GM21723 (cell line): ENCODE results near the gene IFT52.
A peak's percentile ranks its signal among the peaks of the same experiment; 100 is the strongest.
"Not testable (repeated sequence)": the region's sequence is repeated elsewhere in the genome, so short reads cannot be mapped to it uniquely, and the experiment has no call there.

ENCODE experiments used
- ATAC-seq: cut with Tn5 transposase; IDR thresholded peaks from one replicate; pipeline ENCODE4 v1.9.1; 2021; ENCODE audit warnings: mild to moderate bottlenecking, moderate library complexity; ENCODE audit not compliant: unreplicated experiment

The IFT52 gene

DNA sequence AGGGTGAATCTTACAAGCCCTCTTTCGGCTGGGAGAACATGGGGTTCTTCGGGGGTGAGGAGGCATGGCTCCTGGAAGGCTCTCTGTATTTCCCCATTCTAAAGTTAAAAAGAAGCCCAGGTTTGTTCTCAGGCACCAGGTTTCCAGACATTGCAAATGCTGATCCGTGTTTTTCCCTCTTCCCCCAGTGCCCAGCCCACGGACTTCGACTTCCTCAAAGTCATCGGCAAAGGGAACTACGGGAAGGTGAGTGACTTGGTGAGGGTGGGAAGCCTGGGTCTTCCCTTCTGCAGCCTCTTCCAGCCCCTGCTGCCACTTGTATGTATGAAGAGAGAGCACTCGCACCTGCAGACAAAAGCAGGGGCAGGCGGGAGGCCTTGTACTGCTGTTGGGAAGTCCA, 23.3 kb upstream of the IFT52 start:
- no peak for ATAC-seq

DNA sequence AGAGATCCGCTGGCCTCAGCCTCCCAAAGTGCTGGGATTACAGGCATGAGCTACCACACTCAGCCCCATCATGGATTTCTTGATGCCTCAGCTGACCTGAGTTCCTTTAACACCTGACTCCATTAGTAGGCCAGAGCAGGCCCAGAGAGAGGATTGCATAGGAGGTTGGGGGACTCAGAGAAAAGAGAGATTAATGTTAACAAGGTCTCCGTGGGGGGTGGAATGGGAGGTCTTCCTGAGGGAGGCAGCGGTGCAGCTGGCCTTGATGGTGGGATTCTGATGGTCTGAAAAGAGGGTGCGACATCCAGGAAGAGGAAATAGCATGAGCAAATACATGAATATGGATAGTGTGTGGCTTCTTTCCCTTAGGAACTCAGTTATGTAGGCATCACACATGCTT, 22.0 kb upstream of the IFT52 start:
- ATAC-seq: no peak

DNA sequence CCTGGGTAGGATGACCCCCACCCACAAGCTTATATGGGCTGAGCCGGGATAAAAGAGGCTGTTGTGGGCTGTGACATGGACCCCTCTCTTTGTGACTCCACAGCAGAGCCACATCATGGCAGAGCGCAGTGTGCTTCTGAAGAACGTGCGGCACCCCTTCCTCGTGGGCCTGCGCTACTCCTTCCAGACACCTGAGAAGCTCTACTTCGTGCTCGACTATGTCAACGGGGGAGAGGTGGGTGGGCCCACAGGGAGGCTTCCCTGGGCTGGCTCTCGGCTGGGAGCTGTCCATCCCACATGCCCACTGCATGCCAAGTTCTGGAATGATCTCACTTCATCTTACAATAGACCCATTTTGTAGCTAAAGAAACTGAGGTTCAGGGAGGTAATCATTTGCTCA, 21.5 kb upstream of the IFT52 start:
- no peak for ATAC-seq

DNA sequence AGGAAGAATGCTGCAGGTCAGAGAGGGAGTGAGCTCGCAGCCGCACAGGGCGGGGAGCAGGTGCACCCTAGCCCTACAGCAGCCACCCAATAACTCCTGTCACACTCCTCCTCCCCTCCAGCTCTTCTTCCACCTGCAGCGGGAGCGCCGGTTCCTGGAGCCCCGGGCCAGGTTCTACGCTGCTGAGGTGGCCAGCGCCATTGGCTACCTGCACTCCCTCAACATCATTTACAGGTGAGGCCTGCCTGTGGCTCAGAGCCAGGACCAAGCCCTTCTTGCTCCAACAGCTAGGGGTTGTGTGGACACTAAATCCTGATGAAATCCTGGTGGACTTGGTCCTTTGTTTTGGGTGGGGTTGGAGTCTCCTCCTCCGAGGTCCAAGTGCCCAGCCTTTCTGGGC, 20.2 kb upstream of the IFT52 start:
- no peak for ATAC-seq

DNA sequence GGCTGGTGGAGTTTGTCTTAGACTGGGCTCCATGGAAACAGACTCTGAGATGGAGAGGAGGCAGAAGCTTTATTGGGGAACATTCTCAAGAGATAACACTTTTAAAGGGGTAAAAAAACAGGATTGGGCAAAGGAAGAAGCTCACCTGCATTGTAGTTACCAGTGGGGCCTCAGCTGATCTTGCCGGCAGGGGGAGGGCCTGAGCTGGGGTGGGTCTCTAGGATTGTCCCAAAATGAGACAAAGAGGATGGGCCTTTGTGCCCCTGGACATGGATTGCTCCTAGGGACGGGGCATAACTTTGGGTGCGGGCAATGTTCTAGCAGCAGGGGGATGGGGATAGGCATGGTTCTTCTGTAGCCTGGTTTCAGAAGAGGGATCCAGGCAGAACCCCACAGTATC, 19.4 kb upstream of the IFT52 start:
- ATAC-seq: no peak

GRCh38 chr20:43571771-43572170, 19.0 kb upstream of the IFT52 start:
- no peak for ATAC-seq

- no peak for ATAC-seq
Measured at GRCh38 chr20:43572891-43573290, 17.8 kb upstream of the IFT52 start.

- no peak for ATAC-seq
Measured at GRCh38 chr20:43576108-43576507, 14.6 kb upstream of the IFT52 start.

DNA sequence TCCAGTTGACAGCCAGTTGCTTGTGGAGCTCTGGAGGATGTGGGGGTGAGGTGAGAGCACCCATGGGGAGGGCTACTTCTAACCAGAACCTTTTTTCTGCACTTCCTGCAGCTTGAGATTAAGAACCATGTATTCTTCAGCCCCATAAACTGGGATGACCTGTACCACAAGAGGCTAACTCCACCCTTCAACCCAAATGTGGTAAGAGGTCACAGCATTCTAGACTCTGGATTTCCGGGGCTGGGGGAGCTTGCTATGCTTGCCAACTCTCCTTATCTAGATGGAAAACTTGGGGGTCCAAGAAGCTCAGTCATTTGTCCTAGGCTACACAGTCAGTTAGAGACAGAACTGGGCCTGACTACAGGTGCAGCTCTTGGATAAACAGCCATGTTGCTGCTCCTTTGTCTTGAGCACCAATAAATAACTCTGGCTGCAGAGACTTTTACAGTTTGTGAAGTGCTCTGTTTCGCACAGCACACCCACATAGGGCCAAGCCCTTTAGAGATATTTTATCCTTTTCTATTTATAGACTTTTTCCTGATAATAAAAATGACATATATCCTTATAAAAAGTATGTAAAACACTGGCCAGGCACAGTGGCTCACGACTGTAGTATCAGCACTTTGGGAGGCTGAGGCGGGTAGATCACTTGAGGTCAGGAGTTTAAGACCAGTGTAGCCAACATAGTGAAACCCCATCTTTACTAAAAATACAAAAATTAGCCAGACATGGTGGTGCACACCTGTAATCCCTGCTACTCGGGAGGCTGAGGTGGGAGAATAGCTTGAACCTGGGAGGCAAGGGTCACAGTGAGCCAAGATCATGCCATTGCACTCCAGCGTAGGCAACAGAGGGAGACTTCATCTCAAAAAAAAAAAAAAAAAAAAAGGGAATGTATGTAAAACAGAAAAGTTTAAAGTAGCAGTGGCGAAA, 10.6 kb upstream of the IFT52 start:
- no peak for ATAC-seq

DNA sequence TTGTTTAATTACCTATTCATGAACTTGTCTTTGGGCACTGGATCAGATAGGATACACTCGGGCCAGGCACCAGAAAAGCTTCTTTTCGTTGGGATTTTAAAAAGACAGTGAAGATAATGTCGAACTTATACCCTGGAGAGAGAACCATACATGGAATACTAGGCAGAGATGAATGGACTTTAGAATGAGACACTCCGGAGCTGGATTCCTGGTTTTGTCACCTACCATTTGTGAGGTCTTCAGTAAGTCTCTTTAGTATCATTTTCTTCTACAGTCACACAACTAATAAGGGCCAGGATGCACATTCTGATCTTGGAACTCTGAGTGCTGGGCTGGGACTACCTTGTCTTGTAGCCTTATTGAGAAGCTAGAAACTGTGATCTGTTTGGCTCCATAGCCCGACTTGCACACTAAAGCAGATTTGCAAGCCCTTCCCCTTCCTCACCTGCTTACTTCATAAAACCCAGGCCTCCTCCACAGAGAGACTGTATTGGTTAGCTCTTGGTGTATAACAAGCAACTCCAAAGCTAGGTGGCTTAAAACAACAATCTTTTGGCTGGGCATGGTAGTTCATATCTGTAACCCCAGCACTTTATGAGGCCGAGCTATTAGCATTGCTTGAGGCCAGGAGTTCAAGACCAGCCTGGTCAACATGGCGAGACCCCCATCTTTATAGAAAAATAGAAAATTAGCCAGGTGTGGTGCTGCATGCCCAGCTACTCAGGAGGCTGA, 7.4 kb upstream of the IFT52 start:
- no peak for ATAC-seq

GRCh38 chr20:43583982-43584432, 6.7 kb upstream of the IFT52 start:
- ATAC-seq: no peak

DNA sequence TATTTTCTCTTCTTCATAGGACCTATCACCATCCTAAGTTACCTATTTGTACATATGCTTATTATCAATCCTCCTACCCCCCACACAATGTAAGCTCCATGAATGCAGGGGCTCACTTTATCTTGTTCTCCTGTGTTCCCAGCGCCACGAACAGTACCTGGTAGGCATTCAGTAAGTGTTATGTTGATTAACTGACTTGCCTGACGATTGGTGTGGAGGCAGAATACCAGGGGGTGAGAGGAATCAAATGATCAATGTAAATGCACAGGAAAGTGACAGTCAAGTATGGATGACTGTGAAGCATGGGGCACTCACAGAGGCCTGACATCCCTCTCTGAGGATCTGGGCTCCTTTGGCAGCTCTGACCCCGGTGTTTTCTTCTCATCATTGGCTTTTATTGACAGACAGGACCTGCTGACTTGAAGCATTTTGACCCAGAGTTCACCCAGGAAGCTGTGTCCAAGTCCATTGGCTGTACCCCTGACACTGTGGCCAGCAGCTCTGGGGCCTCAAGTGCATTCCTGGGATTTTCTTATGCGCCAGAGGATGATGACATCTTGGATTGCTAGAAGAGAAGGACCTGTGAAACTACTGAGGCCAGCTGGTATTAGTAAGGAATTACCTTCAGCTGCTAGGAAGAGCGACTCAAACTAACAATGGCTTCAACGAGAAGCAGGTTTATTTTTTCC, 6.1 kb upstream of the IFT52 start:
- ATAC-seq: no peak

DNA sequence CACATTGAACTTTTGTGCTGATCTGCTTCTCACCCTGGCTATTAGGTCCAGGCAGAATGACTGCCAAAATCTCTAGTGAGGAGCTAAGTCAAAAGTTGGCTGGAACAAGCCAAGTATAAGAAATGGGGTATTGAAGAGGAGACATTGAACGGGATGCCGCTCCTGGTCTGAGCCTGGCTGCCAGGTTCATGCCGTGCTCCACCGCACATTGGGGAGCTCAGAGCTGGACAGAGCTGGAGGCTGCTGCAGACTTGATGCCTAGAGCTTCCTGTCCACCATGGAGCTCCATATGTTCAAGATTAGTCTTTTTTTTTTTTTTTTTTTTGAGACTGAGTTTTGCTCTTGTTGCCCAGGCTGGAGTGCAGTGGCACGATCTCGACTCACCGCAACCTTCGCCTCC, 4.1 kb upstream of the IFT52 start:
- no peak for ATAC-seq

DNA sequence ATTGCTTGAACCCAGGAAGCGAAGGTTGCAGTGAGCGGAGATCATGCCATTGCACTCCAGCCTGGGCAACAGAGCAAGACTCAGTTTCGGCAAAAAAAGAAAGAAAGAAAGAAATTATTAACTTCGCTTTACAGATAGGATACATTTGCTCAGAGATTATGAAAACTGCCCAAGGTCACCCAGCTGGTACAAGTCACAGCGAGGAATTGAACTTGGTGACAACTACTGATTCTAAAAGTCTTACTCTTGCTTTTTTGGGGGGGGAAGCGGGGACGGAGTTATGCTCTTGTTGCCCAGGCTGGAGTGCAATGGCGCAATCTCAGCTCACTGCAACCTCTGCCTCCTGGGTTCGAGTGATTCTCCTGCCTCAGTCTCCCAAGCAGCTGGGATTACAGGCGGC, 2.2 kb upstream of the IFT52 start:
- ATAC-seq: not testable (repeated sequence)

GRCh38 chr20:43590036-43590391, 723 bp upstream of the IFT52 start:
- peak; percentile 2 for ATAC-seq

- not testable (repeated sequence) for ATAC-seq
Measured at GRCh38 chr20:43601960-43602359, 11.2 kb downstream of the IFT52 start.

- ATAC-seq: no peak
Measured at GRCh38 chr20:43603124-43603523, 12.4 kb downstream of the IFT52 start.

GRCh38 chr20:43605715-43606114, 15.0 kb downstream of the IFT52 start:
- no peak for ATAC-seq

DNA sequence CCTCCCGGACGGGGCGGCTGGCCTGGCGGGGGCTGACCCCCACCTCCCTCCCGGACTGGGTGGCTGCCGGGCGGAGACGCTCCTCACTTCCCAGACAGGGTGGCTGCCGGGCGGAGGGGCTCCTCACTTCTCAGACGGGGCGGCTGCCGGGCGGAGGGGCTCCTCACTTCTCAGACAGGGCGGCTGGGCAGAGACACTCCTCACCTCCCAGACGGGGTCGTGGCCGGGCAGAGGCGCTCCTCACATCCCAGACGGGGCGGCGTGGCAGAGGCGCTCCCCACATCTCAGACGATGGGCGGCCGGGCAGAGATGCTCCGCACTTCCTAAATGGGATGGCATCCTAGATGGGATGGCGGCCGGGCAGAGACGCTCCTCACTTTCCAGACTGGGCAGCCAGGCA, 16.5 kb downstream of the IFT52 start:
- ATAC-seq: not testable (repeated sequence)

- no peak for ATAC-seq
Measured at GRCh38 chr20:43631598-43631997, 40.9 kb downstream of the IFT52 start.

- ATAC-seq: no peak
Measured at GRCh38 chr20:43636429-43636828, 45.7 kb downstream of the IFT52 start.

DNA sequence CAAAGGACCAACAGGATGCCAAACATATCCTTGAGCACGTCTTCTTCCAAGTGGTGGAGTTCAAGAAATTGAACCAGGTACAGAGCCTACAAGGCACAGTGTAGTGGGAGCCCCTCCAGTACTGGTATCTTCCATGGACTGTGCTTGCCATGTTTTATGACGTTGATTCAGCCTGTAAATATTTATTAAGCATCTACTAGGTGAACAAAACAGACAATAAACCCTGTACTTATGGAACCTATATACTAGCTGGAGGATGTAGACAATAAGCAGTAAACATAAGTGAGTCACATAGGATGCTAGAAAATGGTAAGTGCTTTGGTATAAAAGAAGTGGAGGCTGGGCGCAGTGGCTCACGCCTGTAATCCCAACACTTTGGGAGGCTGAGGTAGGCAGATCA, 51.8 kb downstream of the IFT52 start:
- no peak for ATAC-seq
